ENCODE data around the gene NOSIP.
"Not testable (repeated sequence)": the region's sequence is repeated elsewhere in the genome, so short reads cannot be mapped to it uniquely, and the experiment has no call there.

The NOSIP gene, protein sequence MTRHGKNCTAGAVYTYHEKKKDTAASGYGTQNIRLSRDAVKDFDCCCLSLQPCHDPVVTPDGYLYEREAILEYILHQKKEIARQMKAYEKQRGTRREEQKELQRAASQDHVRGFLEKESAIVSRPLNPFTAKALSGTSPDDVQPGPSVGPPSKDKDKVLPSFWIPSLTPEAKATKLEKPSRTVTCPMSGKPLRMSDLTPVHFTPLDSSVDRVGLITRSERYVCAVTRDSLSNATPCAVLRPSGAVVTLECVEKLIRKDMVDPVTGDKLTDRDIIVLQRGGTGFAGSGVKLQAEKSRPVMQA

DNA sequence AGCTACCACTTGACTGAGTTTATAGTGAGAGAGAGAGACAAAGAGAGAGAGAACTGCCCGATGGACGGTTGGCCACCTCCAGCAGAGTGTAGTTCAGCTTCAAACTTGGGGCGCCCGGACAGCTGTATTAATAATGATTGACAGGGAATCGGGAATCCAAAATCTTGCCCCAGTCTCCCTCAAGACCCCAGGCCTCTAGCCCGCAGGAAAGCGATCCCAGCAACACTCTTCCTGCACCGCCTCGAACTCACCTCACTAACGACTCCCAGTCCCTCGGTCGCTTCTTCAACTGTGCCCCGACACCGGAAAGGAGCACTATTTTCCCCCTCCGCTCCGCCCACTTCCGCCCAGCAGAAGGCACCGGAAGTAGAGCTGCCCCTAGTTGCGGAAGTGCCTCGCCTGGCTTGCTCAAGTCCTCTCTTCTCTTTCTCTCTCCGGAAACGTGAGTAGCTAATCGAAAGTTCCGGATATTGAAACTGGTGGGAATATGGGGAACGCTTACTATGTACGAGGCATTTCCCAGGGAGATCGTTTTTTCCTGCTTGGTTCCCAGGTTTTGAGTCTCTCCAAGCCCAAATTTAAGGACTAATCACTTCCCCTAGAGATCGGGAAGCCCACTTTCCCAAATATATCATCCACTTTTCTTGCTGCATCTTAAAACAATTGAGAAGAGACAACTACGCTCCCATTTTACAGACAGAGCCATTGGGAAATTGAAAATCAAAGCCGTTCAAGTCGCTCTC lies at the start of gene NOSIP:
TSS of gene NOSIP (minus strand) at position 293 of the 743 bp plus-strand sequence. CDS start 19,865 bp downstream, outside the sequence.
- DNase-seq, result peak; percentile 95

DNA sequence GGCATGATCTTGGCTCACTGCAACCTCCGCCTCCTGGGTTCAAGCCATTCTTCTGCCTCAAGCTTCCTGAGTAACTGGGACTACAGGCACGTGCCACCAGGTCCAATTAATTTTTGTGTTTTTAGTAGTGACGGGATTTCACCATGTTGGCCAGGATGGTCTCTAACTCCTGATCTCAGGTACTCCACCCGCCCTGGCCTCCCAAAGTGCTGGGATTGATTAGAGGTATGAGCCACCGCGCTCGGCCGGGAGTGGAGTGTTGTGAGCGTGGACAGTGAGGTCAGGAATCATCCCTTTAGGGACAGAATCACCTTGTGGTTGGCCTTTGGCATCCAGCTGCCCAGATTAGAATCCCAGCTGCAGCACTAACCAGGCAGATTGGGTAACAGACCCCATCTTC lies 49.3 kb upstream of the NOSIP start:
- DNase-seq, result no peak

DNA sequence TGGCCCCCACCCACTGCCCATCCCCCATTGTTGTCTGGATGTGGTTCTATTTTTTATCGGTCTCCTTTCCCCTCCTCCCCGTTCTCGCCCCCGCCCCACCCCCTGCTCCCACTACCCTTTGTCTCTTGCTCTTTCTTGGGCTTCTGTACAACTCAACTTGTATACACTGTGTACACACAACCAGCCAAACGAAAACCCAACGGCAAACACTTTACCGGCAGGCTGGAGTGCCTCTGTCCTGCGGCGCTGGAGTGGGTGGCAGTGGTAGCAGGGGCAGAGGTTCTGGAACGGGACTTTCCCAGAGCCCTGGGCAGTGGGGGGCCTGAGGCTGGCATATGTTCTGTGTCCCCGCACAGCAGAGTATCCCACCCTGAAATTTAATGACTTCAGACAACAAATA lies 45.9 kb upstream of the NOSIP start:
- no peak for DNase-seq

DNA sequence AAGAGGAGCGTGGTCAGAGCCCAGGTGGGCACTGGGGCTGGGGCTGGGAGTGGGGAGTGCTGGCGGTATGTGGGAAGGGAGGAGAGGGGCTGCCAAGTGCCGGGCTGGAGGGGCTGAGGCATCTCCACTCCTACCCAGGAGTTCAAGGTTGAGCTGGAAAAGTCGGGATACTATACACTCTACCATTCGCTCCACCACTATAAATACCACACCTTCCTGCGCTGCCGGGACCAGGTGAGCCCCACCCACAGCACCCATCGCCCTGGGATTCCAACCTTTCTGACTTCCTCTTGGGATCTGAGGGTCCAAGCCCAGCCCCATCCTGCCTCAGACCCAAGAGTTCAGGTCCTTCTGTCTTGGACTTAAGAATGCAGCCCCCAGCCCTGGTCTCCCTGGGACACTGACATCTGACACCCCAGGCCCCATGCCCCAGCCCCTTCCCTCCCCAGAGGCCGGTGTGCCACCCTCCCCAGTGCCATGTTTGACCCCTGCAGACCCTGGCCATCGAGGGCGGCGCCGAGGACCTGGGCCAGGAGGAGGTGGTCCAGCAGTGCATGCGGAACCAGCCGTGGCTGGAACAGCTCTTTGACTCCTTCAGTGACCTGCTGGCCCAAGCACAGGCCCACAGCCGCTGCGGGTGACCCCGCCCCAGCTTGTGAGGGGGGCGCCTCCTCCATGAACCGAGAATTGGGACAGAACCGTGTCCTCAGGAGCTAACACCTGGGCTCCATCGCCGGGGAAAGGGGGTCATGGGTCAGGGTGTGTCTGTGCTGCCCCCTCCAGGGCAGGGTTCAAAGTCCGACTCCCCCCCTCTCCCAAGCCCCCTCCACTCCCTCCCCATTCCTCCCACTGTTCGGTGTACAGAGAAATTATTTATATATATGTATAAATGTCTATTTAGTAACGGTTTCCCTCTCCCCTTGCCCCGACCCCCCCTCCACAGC lies 44.9 kb upstream of the NOSIP start:
- DNase-seq, result no peak

DNA sequence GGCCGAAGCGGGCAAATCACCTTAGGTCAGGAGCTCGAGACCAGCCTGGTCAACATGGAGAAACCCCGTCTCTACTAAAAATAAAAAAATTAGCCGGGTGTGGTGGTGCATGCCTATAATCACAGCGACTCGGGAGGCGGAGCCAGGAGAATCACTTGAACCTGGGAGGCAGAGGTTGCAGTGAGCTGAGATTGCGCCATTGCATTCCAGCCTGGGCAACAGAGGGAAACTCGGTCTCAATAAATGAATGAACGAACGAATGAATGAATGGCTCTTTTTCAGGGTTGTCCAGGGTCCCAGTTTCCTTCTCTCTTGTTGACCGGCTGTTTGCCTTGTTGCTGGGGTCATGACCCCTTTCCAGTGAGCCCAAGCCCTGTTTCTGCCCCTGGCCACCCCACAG lies 37.5 kb upstream of the NOSIP start:
- DNase-seq, result not testable (repeated sequence)

DNA sequence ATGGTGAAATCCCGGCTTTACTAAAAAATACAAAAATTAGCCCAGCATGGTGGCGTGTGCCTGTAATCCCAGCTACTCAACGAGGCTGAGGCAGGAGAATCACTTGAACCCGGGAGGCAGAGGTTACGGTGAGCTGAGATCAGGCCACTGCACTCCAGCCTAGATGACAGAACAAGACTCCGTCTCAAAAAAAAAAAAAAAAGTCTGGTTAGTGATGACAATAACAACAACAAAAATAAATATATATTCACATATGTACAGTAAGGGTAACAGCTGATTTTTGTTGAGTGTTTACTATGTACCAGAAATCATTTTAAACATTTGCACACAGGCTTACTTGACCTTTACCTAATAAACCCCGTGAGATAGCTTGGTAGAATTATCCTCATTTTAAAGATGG lies 36.6 kb upstream of the NOSIP start:
- no peak for DNase-seq

DNA sequence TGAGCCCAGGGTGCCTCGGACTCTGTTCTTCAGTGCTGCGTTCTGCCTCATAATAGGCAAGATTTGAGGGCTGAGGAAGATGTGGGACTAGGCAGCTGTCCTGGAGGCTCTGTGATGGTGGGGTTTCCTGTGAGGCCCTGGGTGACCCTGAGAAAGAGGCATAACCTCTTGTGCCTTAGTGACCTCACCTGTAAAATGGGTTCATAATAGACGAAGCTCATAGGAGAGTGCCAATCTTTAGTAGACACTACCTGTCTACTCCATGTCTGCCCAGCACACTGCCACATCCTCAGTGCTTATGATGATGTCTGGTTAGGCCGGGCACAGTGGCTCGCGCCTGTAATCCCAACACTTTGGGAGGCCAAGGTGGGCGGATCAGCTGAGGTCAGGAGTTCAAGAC lies 36.2 kb upstream of the NOSIP start:
- no peak for DNase-seq

DNA sequence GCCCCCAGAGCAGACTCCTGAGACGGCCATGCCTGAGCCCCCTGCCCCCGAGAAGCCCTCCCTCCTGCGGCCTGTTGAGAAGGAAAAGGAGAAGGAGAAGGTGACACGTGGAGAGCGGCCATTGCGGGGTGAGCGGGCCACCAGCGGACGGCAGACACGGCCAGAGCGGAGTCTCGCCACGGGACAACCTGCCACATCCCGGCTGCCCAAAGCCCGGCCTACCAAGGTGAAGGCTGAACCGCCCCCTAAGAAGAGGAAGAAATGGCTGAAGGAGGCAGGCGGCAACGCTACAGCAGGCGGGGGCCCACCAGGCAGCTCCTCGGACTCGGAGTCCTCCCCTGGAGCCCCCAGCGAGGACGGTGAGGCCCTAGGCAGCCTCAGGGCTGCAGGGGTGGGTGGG lies 35.5 kb upstream of the NOSIP start:
- no peak for DNase-seq

DNA sequence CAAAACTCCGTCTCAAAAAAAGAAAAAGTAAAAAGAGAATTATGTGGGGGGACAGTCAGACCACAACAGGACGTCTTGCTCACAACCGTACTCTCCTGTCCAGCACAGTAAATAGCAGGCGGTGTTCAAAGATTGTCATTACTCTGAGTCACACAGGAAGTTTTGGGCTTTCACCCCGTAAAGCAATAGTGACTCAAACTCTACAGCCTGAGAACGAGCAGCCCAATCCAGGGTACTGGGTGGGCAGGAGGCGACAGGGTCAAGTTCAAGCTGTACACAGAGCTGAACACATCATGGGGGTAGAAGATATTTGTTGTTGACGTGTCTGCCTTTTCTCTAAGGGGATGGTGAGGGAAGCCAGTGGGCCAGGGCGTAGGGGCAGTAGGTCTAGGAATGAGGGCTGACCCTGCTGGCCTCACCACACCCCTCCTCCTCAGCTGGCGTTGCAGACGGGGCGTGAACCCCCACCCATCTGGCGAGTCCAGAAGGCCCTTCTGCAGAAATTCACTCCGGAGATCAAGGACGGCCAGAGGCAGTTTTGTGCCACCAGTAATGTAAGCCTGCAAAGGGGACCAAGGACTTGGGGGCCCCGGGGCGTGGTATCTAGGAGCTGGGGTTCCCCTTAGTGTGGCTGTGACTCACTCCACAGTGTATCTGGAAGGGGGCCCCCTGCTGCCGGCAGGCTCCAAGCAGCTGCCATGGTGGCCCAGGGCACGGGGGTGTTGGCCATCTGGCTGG lies 33.9 kb upstream of the NOSIP start:
- no peak for DNase-seq

DNA sequence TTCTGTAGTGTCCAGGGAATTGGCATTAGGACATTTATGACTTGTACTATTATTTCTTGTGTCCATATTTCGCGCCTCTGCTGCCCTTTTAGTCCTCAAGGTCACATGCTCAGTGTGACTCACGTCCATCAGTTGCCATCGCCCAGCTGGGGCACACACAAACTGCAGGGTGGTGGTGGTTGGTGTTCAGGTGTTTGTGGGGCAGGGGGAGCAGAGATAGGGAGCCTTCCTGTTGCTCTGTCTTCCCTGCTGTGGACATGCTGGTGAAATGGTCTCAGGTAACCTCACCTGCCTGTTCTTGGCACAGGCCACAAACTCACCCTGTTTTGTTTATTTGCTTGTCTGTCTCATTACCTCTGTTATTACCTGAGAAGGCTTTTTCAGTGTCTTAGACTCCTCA lies 33.0 kb upstream of the NOSIP start:
- no peak for DNase-seq

DNA sequence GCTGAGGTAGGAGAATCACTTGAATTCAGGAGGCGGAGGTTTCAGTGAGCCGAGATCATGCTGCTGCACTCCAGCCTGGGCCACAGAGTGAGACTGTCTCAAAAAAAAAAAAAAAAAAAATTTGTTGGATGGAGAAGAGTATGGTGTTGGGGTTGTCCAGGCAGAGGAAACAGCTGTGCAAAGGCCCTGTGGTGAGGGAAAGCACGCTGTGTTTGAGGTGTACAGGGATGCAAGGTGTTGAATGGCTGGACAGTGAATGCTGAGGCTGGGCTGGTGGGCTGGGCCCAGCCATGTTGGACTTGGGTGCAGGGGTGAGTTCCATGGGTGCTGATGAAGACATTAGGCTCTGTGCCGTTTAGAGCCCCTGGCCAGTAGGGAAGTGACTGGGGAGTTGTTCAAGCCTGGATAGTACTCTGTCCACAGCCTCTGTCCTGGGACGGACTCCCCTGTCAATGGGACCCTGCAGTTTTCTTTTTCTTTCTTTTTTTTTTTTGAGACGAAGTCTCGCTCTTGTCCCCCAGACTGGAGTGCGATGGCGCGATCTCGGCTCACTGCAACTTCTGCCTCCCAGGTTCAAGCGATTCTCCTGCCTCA lies 29.2 kb upstream of the NOSIP start:
- DNase-seq, result no peak

DNA sequence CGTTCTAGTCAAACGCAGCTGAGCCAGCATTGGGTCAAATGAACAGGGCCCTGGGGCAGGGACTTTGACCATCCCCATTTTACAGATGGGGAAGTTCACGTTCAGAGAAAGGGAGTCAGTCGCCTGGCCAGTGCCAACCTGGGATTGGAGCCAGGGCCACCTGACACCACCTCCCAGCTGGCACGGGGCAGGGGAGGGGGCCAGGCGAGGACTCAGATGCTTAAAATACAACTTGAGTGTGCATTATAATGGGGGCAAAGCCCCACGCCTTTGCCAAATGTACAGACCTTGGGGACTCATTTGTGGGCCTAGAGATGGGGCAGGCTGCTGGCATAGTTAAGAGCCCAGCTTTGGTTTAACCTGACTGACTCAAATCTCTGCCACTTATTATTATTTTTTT lies 25.2 kb upstream of the NOSIP start:
- no peak for DNase-seq

DNA sequence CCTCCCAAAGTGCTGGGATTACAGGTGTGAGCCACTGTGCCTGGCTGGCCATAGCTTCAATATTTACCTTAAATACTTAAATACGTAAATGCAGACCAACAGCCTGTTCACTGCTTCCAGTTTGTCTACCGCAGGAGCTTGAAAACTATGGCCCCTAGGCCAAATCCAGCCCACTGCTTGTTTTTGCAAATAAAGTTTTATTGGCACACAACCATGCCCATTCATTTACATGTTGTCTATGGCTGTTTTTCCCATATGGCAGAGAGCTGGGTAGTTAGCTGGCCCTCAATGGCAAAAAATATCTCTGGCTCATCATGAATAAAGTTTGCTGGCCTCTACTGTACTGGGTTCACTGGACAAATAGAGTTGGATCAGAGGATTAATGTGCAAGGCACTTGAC lies 22.4 kb upstream of the NOSIP start:
- DNase-seq, result no peak

DNA sequence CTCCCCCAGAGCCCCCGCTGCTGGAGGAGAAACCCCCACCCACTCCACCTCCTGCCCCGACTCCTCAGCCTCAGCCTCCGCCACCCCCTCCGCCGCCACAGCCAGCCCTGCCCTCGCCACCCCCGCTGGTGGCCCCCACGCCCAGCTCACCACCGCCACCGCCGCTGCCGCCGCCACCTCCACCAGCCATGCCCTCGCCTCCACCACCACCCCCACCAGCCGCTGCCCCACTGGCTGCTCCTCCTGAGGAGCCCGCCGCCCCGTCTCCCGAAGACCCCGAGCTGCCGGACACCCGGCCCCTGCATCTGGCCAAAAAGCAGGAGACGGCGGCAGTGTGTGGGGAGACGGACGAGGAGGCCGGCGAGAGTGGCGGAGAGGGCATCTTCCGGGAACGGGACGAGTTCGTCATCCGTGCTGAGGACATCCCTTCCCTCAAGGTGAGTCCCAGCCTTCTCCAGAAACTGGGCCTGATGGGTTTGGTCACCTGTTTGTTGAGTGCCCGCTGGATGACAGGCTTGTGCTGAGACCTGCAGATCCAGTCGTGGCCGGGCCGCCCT lies 21.2 kb upstream of the NOSIP start:
- no peak for DNase-seq

DNA sequence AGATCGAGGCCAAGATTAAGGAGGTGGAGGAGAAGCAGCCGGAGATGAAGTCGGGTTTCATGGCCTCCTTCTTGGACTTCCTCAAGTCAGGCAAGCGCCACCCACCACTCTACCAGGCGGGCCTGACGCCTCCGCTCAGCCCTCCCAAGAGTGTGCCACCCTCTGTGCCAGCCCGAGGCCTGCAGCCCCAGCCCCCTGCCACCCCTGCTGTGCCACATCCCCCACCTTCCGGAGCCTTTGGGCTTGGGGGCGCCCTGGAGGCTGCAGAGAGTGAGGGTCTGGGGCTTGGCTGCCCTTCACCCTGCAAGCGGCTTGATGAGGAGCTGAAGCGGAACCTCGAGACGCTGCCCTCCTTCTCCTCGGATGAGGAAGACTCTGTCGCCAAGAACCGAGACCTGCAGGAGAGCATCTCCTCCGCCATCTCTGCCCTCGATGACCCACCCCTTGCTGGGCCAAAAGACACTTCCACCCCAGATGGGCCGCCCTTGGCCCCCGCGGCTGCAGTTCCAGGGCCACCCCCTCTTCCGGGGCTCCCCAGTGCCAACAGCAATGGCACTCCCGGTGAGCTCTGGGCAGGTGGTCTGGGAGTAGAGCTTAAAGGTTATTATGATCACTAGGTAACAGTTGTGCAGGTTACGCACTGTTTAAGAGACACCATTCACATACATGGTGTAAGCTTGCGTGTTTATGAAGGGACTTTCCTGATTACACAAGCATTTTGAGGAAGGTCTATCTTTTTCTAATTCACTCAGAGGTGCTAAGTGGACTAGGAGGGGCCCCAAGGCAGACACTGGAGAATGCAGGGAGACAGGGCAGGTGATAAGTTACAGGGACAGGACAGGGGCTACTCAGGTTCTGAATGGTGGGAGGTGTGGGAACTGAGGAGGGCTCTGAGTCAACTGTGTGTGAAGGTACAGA lies 19.3 kb upstream of the NOSIP start:
- DNase-seq, result no peak

DNA sequence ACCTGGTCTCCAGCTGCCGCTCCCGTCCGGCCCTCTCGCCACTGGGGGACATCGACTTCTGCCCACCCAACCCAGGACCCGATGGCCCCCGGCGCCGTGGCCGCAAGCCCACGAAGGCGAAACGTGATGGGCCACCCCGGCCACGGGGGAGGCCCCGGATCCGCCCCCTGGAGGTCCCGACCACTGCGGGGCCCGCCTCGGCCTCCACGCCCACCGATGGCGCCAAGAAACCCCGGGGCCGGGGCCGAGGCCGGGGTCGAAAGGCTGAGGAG lies 17.3 kb upstream of the NOSIP start:
- DNase-seq, result no peak

DNA sequence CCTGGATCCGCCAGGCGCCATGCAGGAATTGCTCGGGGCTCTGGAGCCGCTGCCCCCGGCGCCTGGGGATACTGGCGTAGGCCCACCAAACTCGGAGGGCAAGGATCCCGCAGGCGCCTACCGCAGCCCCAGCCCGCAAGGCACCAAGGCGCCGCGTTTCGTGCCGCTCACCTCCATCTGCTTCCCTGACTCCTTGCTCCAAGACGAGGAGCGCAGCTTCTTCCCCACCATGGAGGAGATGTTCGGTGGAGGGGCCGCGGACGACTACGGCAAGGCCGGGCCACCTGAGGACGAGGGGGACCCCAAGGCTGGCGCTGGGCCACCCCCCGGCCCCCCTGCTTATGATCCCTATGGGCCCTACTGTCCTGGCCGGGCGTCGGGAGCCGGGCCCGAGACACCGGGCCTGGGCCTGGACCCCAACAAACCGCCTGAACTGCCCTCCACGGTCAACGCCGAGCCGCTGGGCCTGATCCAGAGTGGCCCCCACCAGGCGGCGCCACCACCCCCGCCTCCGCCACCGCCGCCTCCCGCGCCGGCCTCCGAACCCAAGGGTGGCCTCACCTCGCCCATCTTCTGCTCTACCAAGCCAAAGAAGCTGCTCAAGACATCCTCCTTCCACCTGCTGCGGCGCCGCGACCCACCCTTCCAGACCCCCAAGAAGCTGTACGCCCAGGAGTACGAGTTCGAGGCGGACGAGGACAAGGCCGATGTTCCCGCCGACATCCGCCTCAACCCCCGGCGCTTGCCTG lies 16.8 kb upstream of the NOSIP start:
- DNase-seq, result no peak

DNA sequence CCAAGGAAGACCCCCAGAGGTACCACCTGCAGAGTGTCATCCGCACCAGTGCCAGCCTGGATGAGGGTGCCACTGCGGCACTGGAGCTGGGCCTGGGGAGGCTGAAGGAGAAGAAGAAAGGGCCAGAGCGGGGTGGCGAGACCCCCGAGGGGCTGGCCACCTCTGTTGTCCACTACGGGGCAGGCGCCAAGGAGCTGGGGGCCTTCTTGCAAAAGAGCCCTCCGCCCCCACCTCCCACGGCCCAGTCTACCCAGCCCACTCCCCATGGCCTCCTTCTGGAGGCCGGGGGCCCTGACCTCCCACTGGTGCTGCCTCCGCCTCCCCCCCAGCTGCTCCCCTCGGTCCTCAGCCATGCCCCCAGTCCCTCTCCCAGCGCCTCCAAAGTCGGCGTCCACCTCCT lies 16.1 kb upstream of the NOSIP start:
- DNase-seq, result no peak

DNA sequence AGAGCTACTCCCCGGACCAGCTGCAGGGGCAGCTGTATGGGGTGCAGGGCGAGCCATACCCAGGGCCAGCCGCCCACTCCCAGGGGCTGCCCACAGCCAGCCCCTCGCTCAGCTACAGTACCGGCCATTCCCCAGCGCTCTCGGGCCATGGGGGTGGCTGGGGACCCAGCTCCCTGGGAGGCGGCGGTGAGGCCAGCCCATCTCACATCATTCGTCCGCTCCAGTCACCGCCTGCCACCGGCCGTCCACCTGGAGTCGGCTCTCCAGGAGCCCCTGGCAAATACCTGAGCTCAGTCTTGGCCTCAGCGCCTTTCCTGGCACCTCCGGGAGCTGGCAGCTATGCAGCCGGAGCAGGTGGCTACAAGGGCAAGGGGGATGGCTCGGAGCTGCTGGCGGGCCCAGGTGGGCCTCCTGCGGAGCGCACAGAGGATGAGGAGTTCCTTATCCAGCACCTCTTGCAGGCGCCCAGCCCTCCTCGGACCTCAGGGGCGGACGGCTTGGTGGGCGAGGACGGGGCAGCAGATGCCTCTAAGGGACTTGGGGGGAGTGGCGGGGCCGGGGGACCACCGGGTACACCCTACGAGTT lies 15.6 kb upstream of the NOSIP start:
- no peak for DNase-seq

All from left hindlimb (tissue), 1 donor.